ENCODE data around the gene SRC.

Gene SRC

DNA sequence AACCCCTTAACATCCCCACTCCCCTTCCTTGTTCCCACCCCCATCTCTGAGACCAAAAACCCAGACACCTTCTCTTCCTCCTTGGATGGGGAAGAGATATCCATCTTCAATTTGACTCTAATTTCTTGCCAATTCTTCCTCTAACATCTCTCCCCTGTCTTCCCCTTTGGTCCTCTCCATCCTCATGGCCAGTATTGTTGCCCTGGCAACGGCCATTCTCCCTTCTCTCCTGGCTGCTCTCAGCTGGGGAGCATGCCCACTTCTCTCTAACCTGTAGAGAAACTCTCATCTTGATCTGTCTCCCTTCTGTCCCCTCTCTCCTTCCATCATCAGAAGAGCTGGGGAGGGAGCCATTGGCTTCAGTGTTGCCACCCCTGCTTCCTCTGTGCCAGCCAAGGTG lies 86.7 kb downstream of the SRC start:
- H3K4me3 ChIP-seq (ENCODE audit: low read length): no peak overlapping the region
- TF ChIP-seq ZNF274 (IDR thresholded peaks at IDR 0.05; ENCODE audit: low read depth, low read length): no peak

- H3K4me3 ChIP-seq (ENCODE audit: low read length): no peak overlapping the region
- TF ChIP-seq ZNF274 (IDR thresholded peaks at IDR 0.05; ENCODE audit: low read depth, low read length): no peak
Observed at GRCh38 chr20:37435607-37436006, 89.7 kb downstream of the SRC start.

DNA sequence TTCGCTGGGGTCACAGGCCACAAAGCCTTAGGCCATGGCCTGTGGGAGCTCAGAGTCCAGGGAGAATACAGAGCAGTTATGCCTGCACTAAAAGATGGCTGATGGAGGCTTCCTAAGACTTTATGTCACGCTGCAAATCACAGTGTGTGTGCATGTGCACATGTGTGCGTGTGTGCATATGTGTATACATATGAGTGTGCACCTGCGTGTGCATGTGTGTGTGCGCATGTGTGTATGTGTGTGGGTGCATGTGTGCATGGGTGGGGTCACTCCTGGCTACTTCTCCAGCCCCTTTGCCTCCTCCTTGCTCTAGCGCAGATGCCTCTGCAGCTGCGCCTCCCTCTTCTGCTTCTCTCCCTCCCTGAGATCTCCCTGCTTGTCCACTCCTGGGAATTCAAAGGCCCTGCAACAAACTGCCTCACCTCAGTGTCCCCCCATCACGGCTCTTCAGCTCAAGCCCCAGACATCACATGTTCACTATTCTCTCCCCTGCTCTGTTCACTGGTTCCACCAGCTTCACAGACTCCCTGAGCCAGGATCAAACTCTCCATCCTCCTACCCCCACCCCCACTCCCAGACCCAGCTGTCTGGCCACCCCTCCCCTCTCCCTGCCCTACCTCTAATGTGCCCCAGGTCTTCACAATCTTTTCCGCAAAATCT lies 90.7 kb downstream of the SRC start:
- no peak overlapping the region for H3K4me3 ChIP-seq (ENCODE audit: low read length)
- TF ChIP-seq ZNF274 (IDR thresholded peaks at IDR 0.05; ENCODE audit: low read depth, low read length): no peak

- no peak for TF ChIP-seq ZNF274 (IDR thresholded peaks at IDR 0.05; ENCODE audit: low read depth, low read length)
Observed at GRCh38 chr20:37437676-37438075, 91.7 kb downstream of the SRC start.

GRCh38 chr20:37438464-37439222 lies 92.7 kb downstream of the SRC start:
- no peak for TF ChIP-seq ZNF274 (IDR thresholded peaks at IDR 0.05; ENCODE audit: low read depth, low read length)
- no peak overlapping the region for H3K4me3 ChIP-seq (ENCODE audit: low read length)

More at GRCh38 chr20:37437676-37438075, 91.7 kb downstream of the SRC start:
- no peak overlapping the region for H3K4me3 ChIP-seq (ENCODE audit: low read length)

DNA sequence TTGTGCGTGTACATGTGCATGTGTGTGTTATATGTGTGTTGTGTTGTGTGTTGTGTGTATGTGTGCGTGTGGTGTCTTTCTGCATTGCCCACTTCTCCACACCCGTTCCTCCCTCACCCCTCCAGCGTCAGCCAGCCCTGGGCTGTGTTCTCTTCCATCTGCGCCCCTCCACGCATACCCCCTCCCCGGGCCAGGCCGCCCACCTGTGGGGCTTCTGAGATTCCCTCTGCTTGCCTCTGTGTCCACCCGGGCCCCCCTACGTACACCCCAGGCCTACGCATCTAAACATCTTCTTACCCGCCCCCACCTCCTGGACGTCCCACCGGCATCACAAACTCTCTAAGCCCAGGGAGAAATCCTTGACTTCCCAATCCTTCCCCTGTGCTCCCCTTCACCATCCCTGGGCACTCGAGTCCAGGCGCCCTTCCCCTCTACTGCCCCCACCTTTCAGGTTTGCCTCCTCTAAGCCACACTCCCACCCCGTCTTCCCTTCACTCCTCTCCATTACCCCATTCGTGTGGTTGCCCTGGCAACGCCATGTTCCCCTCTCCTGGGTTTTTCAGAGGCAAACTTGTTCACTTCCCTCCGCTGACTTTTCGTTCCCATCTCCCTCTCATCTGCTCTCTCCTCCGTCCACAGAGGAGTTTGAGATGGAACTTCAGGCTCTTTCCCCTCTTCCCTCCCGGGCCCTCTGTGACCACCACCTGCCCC lies 93.4 kb downstream of the SRC start:
- no peak overlapping the region for H3K4me3 ChIP-seq (ENCODE audit: low read length)
- TF ChIP-seq ZNF274 (IDR thresholded peaks at IDR 0.05; ENCODE audit: low read depth, low read length): no peak

DNA sequence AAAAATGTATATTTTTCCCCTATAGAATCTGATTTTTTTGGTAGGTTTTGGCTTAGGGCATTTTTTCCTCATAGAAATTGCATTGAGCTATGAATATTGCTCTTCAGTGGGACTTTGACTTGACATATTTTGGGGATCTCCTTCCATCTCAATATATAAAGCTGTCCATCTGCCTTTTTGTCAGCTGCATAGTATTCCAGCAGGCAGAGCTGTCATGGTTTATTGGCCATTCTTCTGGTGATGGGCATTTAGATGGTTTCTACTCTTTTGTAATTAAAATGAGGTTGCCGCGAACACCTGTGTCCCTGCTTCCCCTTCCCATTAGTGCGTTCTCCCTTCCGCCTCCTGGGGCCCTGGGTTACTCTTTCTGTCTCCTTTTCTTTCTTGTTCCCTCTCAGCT lies 95.1 kb downstream of the SRC start:
- TF ChIP-seq ZNF274 (IDR thresholded peaks at IDR 0.05; ENCODE audit: low read depth, low read length): no peak
- H3K4me3 ChIP-seq (ENCODE audit: low read length): no peak overlapping the region

DNA sequence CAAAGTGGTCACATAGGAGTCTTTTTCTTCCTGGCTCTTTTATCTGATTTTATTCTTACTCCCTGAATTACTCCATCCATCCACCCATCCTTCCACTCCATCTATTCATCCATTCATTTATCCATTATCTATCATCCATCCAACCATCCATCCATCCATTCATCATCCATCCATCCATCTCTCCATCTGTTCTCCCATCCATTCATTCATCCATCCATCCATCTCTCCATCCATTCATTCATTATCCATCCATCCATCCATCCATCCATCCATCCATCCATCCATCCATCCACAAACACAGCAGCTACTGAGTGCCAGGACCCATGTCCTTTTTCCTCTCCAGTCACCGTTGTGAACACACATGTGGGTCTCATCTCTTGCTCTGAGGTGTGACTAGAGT lies 96.6 kb downstream of the SRC start:
- no peak for TF ChIP-seq ZNF274 (IDR thresholded peaks at IDR 0.05; ENCODE audit: low read depth, low read length)
- H3K4me3 ChIP-seq (ENCODE audit: low read length): no peak overlapping the region

GRCh38 chr20:37442986-37443385 lies 97.0 kb downstream of the SRC start:
- H3K4me3 ChIP-seq (ENCODE audit: low read length): no peak overlapping the region
- no peak for TF ChIP-seq ZNF274 (IDR thresholded peaks at IDR 0.05; ENCODE audit: low read depth, low read length)

GRCh38 chr20:37443596-37443995 lies 97.7 kb downstream of the SRC start:
- H3K4me3 ChIP-seq (ENCODE audit: low read length): no peak overlapping the region
- no peak for TF ChIP-seq ZNF274 (IDR thresholded peaks at IDR 0.05; ENCODE audit: low read depth, low read length)

- TF ChIP-seq ZNF274 (IDR thresholded peaks at IDR 0.05; ENCODE audit: low read depth, low read length): no peak
Observed at GRCh38 chr20:37445041-37445440, 99.1 kb downstream of the SRC start.

DNA sequence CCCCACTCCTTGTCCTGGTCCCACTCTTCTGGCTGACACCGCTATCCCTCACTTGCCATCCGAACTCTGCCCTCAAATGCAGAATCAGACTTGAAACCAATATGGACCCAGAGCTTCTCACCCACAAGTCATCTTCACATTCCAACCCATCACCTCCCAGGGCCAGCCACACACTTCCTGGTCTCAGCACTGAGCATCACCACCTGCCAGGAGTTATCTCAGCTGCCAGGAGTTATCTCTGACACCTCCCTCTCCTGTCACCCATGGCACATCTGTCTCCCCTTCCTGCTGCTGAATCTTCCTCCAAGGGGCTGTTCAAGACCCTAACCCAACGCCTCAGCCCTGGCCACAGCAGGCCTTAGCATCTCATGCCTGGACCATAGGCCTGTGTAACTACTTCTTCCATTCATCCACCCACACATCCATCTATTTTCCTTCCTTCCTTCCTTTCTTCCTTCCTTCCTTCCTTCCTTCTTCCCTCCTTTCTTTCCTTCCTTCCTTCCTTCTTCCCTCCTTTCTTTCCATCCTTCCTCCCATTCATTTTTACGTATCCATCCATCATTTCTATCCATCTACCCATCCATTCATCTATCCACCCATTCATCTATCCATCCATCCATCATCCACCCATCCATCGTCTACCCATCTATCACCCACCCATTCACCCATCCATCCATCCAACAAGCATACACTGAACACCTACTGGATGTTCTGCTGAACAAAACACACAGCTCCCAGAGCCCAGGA lies 100.5 kb downstream of the SRC start:
- H3K4me3 ChIP-seq (ENCODE audit: low read length): no peak overlapping the region
- no peak for TF ChIP-seq ZNF274 (IDR thresholded peaks at IDR 0.05; ENCODE audit: low read depth, low read length)

More at GRCh38 chr20:37445041-37445440, 99.1 kb downstream of the SRC start:
- H3K4me3 ChIP-seq (ENCODE audit: low read length): no peak overlapping the region

DNA sequence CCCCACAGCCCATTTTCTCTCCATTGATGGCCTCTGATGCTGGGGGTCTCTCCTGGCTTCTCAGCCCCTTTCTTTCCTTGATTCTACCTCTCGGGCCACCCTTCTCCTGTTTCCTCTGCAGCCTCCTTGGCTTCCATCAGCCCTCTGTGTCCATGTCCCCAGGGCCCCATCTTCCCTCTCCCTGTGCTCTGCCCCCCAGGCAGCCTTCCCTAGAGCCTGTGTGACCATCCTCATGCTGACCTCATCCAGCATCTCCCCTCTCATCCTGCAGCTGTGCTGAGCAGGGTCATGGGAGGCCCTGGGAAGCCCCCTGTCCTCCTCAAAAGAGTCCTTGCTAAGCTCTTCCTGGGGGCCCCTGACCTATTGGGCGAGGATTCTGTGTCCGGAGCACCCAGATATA lies 101.7 kb downstream of the SRC start:
- no peak for TF ChIP-seq ZNF274 (IDR thresholded peaks at IDR 0.05; ENCODE audit: low read depth, low read length)
- no peak overlapping the region for H3K4me3 ChIP-seq (ENCODE audit: low read length)

DNA sequence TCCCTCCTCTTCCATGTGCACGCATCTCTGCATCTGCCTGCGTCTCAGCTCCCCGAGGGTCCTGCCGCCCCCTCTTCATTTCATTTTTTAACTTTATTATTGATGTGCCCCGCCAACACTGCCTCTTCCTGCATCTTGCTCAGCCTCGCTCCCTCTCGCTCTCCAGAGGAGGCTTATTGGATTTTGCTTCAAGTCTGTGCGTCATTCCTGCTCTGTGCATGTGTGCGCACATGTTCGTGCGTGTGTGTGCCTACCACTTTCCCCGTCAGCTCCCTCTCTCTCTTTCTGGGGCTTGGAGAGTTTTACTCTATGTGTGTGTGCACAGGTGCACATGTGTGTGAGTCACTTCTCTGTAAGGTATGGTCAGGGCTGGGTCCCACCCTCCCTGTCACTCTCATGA lies 103.3 kb downstream of the SRC start:
- no peak overlapping the region for H3K4me3 ChIP-seq (ENCODE audit: low read length)
- TF ChIP-seq ZNF274 (IDR thresholded peaks at IDR 0.05; ENCODE audit: low read depth, low read length): no peak
